DMS79 (cell line): ENCODE measurements around the gene PGLYRP2.

ENCODE experiments used
- DNase-seq: peaks from one replicate; lab custom pipeline; 2025; lab: John Stamatoyannopoulos, UW

Gene PGLYRP2

DNA sequence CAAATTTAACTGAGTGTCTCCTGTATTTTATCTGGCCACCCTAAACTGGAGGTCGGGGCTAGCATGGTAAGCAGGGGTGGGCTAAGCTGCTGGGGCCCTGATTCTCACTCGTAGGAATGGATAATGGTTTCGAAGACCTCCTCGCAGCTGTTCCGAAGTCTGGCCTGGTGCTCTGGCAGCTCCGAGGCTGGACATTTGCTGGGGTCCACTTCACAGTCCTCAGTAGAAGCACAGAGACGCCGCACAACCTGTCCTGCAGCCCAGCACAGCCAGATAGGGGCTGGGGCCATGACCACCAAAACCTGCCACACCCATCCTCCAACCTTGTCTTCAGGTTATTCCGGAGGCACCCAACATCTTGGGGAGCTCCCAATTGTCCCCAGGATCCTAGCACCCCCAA is 23.3 kb downstream of the PGLYRP2 start:
- no peak for DNase-seq

DNA sequence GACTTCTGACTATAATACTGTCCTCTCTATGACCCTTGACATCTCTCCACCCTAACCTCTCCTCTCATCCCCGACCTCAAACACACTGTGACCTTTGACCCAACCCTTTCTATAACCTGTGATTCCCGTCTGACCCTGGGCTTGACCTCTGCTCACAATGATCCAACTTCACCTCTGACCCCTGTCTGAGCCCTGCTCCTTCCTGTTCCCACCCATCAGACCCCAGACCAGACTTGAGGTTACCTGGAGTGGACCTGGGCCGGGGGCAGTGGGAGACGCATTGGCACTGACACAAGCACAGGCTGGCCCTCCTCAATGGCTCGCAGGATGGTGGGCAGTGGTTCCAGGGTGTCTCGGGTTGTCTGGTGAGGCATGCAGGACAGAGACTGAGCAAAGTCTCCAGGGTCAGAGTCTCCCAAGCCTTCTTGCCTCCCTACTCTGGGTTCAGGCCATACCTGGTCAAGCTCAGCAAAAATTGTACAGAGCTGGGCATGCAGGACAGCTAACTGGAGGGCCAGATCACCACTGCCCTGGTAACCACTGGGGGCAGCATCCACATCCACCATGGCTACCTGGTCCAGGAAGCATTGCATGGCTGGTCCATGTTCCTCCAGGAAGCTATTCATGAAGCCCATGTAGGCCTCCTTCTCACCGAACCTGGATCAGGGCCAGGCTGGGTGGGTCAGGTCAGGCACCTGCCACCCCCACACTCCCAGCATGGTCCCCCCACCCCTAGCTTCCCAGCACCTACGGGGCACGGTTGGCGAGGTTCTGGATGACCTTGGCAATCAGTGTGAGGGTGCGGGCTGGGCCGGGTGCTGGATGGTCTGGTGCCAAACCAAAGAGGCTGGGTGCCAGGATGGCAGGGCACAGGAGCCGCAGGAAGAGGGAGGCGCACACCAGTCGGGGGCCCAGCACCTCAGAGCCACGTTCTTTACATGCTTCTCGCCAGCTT is 25.1 kb downstream of the PGLYRP2 start:
- no peak for DNase-seq

DNA sequence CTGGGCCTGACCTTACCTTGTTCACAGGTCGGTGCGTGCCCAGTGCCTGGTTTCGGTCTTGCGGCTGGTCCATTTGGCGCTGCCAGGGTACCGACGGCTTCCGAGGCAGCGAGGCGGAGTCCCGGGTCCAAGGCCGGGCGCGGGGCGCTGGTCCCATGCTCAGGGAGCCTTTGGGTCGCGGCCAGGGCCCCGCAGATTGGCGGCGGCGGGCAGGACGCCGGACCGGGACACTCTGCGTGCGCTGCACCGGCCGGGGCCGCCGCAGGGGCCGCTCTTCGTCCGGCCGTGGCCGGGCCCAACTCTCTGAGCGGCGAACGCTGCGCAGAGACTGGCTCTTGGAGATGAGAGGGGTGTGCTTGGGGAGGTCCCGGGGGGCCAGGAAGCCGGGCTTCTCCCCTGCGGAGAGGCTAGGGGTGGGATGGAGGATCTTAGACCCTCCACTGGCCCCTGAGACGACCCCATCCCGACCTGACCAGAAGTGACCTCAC is 26.2 kb downstream of the PGLYRP2 start:
- no peak for DNase-seq

DNA sequence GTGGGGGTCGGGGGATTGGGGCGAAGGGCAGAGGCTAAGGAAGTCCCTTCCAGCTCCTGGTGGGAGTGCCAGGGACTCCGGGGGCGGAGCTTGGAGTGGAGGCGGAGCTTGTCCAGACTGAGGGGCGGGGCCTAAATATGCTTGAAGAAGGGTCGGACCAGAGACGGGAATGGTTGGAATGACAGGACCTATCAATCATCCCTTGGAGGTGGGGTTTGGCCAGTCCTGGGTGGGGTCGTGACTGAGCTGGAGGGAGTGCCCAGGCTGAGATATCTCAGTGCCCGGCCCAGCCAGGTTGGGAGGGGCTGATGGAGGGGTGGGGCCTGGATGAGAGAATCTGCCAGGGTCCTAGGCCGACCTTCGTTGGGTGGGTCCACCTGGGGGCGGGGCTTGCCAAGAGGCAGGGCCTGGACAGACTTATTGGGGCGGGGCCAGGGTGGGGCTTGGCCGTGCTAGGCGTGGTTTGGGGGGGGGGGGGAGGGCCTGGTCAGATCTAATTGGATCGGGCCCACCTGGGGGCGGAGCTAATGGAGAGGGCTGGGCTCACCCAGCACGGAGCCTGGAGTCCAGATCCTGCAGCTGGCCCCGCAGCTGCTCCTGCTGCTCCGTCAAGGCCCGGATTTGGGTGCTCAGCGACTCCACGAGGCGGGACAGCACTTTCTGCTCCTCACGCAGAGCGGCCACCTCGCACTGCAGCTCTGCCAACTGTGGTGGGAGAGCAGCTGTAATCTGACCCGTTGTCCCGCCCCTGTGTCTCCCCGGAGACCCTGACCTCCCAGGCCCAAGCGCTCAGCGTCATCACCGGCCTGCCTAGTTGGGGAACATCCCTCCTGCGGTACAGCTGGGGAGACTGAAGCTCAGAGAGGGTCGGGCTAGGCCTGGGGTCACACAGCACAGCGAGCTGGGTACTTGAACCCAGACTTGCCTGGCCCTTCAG is 26.9 kb downstream of the PGLYRP2 start:
- peak; percentile 11 for DNase-seq

DNA sequence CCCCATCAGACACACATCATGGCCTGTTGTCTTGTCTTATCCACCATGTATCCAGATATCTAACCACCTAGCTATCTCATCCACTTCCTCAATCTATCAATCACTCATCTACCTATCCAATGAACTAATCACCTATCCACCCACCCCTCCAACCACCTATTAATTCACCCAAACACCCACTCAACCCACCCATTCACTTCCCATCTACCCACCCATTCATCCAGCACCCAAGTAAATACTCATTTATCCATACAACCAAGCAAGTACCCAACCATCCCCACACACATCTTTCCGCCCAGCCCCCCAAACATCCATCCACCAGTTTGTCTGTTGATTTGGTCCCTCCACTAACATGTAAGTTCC is 28.8 kb downstream of the PGLYRP2 start:
- DNase-seq: no peak

DNA sequence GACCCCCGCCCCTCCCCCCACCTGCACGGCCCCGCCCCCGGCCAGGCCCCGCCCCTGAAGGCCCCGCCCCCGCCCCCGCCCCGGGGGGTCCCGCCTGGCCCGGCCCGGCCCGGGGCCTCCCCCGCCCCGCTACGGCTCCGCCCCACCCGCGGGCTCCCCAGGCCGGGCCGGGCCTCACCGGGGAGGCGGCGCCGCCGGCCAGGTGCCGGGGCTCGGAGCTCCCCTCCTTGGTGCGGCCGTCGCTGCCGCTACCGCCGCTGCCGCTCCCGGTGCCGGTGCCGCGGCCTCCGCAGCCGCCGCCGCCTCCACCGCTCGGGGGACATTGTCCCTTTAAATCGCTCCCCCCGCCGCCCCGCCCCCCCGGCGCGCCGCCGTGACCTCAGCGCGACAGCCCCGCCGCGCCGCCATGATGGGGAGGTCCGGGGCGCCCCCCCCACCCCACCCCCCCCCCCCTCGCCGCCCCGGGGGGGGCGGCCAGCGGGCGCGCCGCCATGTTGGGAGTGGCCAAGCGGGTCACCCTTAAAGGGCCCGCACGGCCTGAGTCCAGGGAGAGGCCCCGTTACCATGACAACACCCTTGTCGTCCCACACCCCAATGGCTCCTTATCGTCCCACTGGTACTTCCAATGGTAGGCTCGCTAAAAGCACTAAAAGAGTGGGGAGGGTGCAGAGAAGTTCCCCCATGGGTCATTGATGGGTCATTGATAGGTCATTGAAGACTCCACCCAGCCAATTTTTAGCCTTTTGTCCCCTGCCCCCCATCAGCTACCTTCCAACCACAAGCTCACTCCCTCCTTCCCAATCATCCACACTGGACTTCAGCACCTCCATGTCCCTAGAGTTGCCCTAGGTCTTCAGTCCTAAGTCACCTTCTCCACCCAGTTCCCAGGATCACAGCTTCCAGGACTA is 29.4 kb downstream of the PGLYRP2 start, which contains the start of gene WIZ:
Gene WIZ (minus strand): TSS at position 337 of the 908 bp plus-strand sequence. CDS start 1,649 bp downstream, outside the sequence.
- peak; percentile 42 for DNase-seq

DNA sequence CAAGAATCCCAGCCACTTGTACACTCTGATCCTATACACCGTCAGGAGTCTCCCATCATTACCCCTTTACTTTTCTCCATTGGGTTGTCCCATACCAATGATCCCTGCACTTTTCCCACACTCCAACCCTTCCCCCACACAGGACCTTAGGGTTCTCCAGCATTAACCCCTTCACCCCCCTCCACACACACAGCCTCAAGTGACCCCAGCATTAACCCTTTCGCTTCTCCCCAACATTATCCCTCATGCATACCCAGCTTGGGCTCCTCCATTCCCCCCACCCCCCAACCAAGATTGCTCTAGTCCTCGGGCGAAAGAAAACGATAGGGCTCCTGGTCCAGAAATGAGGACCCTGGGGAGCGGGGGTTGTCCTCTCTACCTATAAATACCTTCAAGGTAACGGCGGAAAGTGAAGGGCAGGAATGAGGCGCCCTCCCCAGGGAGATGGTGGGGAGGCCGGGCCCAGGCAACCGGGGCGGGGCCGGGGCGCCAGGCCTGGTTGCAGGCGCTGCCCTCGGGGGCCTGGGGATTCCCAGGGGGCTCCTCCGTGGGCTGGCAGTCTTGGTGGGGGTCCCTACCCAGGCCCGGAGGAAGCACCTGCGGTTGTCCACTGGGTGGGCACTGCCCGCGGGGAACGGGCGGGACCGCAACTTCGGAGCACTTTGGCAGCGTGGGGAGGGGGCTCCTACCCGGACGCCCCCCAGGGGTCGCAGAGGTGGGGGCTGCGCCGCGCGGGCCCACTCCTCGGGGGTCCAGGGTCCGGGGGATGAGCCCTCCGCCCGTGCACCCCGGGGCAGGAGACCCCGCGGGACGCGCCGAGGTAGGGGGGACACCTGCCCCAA is 30.3 kb downstream of the PGLYRP2 start:
- DNase-seq: no peak

DNA sequence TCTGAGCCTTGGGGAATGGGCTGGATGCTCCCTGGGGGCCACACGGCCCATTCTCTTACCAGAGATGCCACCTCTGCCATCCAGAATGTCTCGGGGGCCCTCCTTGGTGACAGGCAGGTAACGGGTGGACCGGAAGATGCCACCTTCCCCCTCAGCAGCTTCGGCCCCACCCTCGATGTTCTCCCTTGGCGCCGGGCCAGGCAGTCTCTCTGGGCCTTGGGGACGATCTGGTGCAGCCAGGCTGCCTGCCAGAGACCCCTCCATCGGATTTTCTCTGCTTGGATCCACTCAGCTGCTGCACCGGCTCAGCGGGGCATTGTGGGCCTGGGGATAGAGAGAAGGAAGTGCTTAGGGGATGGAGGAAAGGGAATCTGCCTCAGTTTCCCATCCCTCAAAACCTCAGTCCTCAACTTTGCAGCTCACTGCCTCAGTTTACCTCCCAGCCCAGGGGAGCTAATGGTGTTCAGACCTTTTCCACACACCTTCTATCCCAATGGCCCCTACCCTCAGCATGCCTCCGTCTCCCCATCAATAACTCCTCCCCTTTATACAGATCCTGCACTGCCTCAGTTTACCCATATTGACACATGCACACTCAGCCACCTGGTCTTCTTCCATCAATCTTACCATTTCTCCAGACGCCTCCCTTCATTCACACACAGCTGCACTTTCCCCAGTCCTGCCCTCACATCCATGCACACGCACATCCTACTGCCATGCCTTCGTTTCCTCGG is 31.1 kb downstream of the PGLYRP2 start:
- no peak for DNase-seq

DNA sequence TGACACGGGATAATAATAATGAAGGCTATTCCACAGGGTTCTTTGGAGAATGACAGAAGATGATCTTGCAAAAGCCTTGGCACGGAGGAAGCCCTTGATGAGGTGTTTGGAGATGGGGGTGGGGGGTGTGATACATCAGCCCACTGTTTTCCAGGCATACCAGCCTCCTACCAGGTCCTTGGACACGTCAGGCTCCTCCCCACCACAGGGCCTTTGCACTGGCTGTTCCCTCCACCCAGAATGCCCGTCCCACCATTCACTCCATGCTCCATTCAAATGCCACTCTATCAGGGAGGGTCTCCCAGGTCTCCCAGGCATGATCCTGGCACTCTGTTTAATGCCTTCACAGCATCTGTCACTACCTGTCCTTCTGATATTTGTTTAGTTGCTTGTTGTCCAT is 32.2 kb downstream of the PGLYRP2 start:
- DNase-seq: no peak

DNA sequence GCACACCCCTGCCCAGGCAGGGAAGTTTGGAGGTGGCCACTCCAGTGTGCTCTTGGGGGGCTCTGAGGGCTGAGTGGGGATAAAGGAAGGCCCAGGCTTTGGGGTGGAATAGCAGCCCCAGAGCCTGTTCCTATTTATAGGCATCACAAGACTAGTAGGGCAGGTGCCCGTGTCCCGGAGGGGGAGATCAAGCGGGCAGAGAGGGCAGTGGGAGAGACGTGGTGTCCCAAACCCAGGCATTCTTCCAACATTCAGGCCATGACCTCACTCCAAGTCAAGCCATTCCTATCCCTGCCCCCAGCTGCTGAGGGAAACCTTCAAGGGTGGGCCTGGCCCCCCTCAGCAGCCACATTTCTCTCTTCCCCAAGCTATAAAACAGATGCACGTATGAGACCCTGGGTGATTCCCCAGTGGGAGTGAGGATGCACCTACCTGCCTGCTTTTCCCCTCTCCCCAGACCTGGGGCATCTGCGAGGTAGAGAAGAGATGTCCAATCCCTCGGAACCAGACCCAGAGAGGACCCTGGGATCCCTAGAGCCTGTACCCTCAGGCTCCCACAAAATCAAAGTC is 33.4 kb downstream of the PGLYRP2 start:
- DNase-seq: no peak

DNA sequence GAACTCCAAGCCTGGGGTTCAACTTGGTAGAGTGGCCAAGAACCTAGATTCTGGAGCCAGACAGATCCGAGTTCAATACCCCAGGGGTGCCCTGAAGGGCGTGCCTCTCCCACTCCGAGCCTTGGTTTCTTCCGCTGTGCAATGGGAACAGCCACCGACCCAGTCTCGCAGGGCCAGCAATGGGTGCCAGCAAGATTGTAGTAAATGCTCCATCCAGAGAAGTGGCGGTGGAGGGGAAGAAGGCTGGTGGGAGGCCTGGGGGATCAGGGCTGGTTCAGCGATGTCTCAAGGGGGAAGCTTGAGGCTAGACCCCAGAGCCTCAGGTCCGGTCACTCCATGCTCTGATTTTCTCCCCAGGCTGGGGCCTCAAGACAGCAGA is 34.1 kb downstream of the PGLYRP2 start:
- DNase-seq: no peak

DNA sequence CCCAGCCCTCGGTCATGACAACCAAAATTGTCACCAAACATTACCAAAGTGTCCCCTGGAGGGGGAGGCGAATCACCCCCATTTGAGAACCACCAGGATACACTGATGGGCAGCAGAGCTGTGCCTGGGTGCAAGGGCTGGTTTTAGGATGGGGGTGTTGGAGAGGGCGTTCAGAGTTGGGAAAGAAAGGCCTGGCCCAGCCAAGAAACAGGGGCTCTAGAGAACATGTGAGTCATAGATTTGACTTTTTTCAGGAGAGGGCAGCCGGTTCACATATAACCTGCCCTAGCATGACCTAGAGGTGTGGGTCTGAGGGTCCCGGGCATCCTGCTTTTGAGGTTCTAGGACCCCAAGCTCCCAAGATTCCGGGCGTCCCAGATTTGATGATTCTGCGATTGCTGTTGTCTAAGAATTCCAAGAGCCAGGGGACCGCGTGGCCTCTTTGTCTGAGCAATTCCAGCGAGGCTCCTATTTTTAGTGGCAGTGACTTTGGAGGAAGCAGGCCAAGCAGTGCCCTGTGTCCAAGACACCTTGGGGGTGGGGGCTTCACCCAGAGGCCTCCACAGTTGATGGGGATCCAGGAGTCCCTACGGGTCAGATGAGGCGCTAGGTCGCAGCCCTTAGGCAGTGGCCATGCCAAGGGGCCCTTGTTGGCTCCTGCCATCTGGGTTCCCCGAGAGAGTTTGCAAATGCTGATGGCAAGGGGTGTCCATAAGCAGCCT is 34.6 kb downstream of the PGLYRP2 start:
- DNase-seq: no peak

DNA sequence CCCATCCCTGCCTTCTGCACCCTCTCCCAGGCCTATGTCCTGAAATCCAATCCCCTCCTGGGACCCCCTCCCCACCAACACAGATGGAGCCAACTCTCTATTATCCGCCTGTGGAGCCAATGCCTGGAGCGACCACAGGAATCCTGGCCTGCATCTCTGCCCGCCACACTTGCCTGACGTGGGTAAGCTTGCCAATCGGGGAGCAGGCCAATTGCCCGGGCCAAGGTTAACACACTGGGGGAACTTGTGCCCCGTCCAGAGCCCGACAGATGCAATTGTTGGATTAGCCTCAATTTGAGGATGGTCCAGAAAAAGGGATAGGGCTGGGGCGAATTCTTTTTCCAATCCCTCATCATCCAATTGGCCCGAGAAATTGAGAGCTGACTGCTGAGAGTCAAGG is 35.5 kb downstream of the PGLYRP2 start:
- DNase-seq: no peak

DNA sequence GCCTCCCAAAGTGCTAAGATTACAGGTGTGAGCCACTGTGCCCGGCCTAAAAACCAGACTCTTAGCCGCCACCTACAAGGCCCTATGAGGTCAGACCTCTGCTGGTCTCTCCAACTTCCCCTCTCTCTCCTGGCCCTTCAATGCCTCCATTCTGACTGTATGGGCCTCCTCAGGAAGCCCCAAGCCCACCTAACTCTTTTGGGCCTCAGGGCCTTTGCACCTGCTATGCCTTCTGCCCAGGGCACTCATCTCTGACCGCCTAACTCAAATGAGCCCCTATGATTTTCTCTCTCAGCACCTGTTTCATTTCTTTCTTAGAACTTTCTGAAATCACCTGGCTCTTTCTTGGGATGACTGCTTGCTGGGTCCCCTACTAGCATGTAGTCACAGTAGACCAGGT is 36.0 kb downstream of the PGLYRP2 start:
- DNase-seq: no peak

DNA sequence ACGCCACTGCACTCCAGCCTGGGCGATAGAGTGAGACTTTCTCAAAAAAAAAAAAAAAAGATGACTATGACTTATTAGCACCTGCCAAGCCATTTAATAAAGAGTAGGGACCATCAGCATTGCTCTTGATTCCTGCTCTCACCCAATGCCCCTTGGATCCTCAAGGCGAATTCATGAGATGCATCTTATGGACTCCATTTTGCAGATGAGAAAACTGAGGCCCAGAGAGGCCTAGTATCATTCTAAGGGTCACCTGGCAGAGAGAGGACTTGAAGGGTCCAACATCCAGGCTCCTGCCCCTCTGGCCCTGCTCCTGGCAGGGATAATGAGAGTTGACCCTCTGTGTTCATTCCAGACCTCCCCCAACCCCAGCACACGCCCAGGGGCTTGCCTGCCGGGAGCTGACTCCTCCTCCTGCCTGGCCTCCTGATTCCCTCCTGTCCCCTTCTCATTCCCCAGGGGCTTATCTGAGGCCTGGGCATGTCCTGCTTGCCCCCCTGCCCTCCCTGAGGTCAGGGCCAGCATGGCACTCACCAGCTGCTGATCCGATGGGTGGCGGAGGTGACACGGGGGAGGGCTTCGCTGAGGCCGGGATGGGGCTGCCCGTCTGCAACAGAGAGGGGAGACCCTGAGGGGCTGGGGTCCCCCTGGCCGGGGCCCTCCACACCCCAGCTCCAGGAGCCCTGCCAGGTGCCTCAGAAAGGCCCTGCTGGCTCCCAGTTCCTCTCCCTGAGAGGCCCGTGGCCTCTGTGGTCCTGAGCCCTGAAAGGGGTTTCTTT is 37.0 kb downstream of the PGLYRP2 start:
- no peak for DNase-seq

DNA sequence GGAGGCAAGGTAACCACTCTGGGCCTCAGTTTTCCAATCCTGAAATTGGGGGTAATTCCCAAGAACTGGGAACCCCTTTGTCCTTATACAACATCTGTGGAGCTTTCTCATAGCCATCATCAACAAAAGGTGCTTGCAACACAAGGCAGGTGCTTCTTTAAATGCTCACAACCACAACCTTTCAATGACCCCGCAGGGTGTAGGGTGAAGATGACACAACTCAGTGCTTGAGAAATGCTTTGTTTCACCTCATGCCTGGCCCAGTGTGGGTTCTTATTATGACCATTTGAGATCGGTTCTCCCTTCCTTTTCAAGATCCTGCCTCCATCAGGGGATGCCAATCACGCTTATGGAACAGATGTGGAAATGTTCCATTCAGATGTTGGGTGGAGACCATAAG is 38.0 kb downstream of the PGLYRP2 start:
- DNase-seq: no peak

DNA sequence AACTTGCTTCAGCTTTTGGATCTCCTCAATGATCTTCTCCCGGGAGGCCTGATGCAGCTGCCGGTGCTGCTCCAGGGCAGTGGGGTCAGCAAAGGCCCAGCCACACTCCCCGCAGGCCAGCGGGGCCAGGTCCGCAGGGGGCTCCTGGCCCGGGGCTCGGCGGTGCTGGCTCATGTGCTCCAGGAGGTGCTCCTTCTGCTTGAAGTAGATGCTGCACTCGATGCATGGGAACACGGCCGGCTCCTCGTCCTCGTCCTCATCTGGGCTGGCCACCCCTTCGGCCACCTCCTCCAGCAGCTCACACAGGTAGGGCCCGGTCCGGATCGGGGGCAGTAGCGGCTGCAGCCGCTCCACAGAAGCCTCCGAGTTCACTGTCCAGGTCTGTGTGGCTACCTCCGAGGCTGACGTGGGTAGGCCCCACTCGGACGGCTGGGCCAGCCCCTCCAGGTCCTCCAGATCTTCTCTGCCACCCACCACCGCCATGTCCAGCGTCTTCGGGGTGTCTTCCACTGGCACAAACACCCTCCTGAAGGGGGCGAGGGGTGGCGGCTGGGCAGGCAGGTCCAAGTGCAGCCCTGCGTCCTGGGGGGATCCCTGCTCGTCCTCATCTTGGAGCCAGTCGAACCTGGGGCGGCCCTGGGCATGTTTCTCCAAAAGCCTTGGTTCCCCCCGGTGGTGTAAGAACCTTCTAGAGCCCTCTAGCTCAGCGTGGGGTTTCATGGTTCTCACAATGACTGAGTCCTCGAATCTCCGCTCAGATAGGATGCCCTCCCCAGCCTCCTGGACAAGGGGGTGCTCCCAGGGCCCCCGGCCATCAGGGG is 39.3 kb downstream of the PGLYRP2 start:
- DNase-seq: no peak
